ENCODE results near the gene HNRNPLL.

GRCh38 chr2:38556006-38556801, 46.5 kb downstream of the HNRNPLL start:
- TF ChIP-seq, protein P1, sequence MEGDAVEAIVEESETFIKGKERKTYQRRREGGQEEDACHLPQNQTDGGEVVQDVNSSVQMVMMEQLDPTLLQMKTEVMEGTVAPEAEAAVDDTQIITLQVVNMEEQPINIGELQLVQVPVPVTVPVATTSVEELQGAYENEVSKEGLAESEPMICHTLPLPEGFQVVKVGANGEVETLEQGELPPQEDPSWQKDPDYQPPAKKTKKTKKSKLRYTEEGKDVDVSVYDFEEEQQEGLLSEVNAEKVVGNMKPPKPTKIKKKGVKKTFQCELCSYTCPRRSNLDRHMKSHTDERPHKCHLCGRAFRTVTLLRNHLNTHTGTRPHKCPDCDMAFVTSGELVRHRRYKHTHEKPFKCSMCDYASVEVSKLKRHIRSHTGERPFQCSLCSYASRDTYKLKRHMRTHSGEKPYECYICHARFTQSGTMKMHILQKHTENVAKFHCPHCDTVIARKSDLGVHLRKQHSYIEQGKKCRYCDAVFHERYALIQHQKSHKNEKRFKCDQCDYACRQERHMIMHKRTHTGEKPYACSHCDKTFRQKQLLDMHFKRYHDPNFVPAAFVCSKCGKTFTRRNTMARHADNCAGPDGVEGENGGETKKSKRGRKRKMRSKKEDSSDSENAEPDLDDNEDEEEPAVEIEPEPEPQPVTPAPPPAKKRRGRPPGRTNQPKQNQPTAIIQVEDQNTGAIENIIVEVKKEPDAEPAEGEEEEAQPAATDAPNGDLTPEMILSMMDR (IDR thresholded peaks at IDR 0.05), result no peak
- no peak for TF ChIP-seq POLR2A (IDR thresholded peaks at IDR 0.05)

Data from esophagus squamous epithelium (tissue), 4 donors.